GM12878 (cell line): ENCODE measurements around the gene CRTC3. TPM values are rescaled to one million over a fixed set of nuclear protein-coding genes. Genes with fewer than 3 reads are reported as not detected.

Experiments used
- CBX3 ChIP-seq: fragments of 200-600 bp; sonication (generic); IDR thresholded peaks from 2 replicates; pipeline ENCODE4 v1.6.1; 2016; ENCODE audit warnings: low read depth, borderline replicate concordance
- IRF4 ChIP-seq: IDR thresholded peaks from 2 replicates; pipeline ENCODE4 v1.6.1; 2011; ENCODE audit warnings: low read depth, low read length
- JUNB ChIP-seq: IDR thresholded peaks from 2 replicates; pipeline ENCODE4 v1.6.1; 2016; ENCODE audit warnings: antibody characterized with exemption, mild to moderate bottlenecking
- JUND ChIP-seq: IDR thresholded peaks from 2 replicates; pipeline ENCODE4 v1.6.1; 2012; ENCODE audit warnings: low read depth, mild to moderate bottlenecking, low read length, improper control_type of control experiment, moderate library complexity
- MEF2A ChIP-seq: IDR thresholded peaks from 2 replicates; pipeline ENCODE4 v1.6.1; 2011; ENCODE audit warnings: low read depth, mild to moderate bottlenecking, low read length, moderate library complexity; ENCODE audit not compliant: insufficient read depth
- MEF2B ChIP-seq: fragments of 450-650 bp; IDR thresholded peaks from 2 replicates; pipeline ENCODE4 v1.6.1; 2018; ENCODE audit warnings: mild to moderate bottlenecking, moderate library complexity; ENCODE audit not compliant: partially characterized antibody, poor library complexity, severe bottlenecking
- MYC ChIP-seq: IDR thresholded peaks from 2 replicates; pipeline ENCODE4 v1.6.1; 2011; ENCODE audit warnings: mild to moderate bottlenecking, low read length, moderate library complexity, inconsistent platforms; ENCODE audit not compliant: insufficient read depth, insufficient replicate concordance, insufficient read length, severe bottlenecking
- NFIC ChIP-seq: IDR thresholded peaks from 2 replicates; pipeline ENCODE4 v1.6.1; 2012; ENCODE audit warnings: low read depth, mild to moderate bottlenecking, inconsistent platforms, low read length, moderate library complexity
- NFYB ChIP-seq: IDR thresholded peaks from 2 replicates; pipeline ENCODE4 v1.6.1; 2011; ENCODE audit warnings: low read depth, mild to moderate bottlenecking, low read length, improper control_type of control experiment, moderate library complexity; ENCODE audit not compliant: insufficient read depth
- NR2C2 ChIP-seq: IDR thresholded peaks from 2 replicates; pipeline ENCODE4 v1.6.1; 2011; ENCODE audit warnings: borderline replicate concordance, low read depth; ENCODE audit not compliant: control insufficient read depth, insufficient read length
- polyA plus RNA-seq, 11 experiments: library from polyadenylated mRNA; depleted of rRNA in 4 of 11; unstranded in 6 of 11; stranded (reverse) in 5 of 11; fragments of >200 nt; fragmentation: Nextera tagmentation in 4 of 11; fragmentation: Illumina TruSeq in 1 of 11; extraction: Ambion mirVana in 4 of 11; extraction: Trizol in 1 of 11; gene quantifications; 1 replicate in 1 of 11; 2 replicates in 10 of 11; pipeline versions ENCODE4 v1.2.1 to v1.2.3, GENCODE V29; 2011 to 2016; ENCODE audit warnings: inconsistent platforms in 2 of 11, missing spikeins in 2 of 11, low read depth in 1 of 11
- total RNA-seq, 4 experiments: library from RNA; depleted of rRNA in 3 of 4; stranded (reverse); fragments of >200 nt in 3 of 4; fragmentation: Illumina TruSeq in 1 of 4; extraction: Trizol in 1 of 4; gene quantifications; 2 replicates each; pipeline versions ENCODE4 v1.2.1 to v1.2.3, GENCODE V29; 2013 to 2021
- TF ChIP-seq, protein P1 (sequence below): IDR thresholded peaks from 2 replicates; pipeline ENCODE4 v1.6.1; 2012; ENCODE audit warnings: low read length, inconsistent platforms
- TF ChIP-seq, protein P2 (sequence below): fragments of 450-650 bp; formaldehyde crosslinking; IDR thresholded peaks from 2 replicates; pipeline ENCODE4 v1.5.0; 2022; ENCODE audit warnings: mild to moderate bottlenecking, missing genetic modification characterization
- TF ChIP-seq, protein P3 (sequence below): IDR thresholded peaks from 2 replicates; pipeline ENCODE4 v1.6.1; 2012; ENCODE audit warnings: low read depth, low read length, improper control_type of control experiment
- TF ChIP-seq, protein P4 (sequence below): fragments of 450-650 bp; IDR thresholded peaks from 2 replicates; pipeline ENCODE4 v1.6.1; 2017; ENCODE audit warnings: low read depth, mild to moderate bottlenecking, moderate library complexity
- TF ChIP-seq, protein P5 (sequence below), 3 experiments: IDR thresholded peaks in 2 of 3; conservative IDR thresholded peaks in 1 of 3; 2 replicates each; pipeline ENCODE4 v1.5.1; 2011; ENCODE audit warnings: low read depth in 3 of 3, low read length in 3 of 3, mild to moderate bottlenecking in 3 of 3, control low read depth in 2 of 3, moderate library complexity in 2 of 3, inconsistent platforms in 1 of 3, mixed read lengths in 1 of 3; ENCODE audit not compliant: control insufficient read depth in 2 of 3, insufficient read depth in 1 of 3; ENCODE audit errors: extremely low read depth in 1 of 3
- TF ChIP-seq, protein P6 (sequence below): fragments of 450-650 bp; IDR thresholded peaks from 2 replicates; pipeline ENCODE4 v1.6.1; 2018; ENCODE audit warnings: mild to moderate bottlenecking, low read depth, moderate library complexity; ENCODE audit not compliant: partially characterized antibody

The CRTC3 gene
- total and polyA plus RNA-seq, 10 of the 15 experiments (the other 5 are each of a cell fraction or from before 2014, with no cell fraction given) = 3.5 to 36.9 (median 18.9) TPM

DNA sequence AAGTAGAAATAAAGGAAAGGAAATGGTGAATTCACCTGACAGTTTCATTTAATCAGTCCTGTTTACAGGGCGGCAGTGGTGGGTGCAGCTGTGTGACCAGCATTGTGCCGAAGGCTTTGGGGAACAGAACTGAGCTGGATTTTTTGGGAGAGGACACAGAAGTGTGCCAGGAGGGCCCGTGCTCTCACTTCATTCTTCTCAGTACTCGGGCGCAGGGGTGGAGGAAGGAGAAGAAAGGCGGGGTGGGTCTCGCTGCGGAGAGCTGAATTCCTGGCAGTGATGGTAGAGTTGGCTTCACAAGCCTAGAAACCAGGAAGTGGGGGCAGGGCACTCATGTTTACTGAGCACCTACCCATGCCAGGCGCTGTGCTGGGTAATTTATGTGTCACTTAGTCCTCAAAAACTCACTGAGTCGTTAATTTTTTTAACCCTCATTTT, 64.6 kb downstream of the CRTC3 start (continued):
- TF ChIP-seq, protein P1, sequence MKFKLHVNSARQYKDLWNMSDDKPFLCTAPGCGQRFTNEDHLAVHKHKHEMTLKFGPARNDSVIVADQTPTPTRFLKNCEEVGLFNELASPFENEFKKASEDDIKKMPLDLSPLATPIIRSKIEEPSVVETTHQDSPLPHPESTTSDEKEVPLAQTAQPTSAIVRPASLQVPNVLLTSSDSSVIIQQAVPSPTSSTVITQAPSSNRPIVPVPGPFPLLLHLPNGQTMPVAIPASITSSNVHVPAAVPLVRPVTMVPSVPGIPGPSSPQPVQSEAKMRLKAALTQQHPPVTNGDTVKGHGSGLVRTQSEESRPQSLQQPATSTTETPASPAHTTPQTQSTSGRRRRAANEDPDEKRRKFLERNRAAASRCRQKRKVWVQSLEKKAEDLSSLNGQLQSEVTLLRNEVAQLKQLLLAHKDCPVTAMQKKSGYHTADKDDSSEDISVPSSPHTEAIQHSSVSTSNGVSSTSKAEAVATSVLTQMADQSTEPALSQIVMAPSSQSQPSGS = 0 out of 2 replicates have a peak, but pooled peaks have one; percentile 24
- TF ChIP-seq IRF4 (no peak), JUND (no peak), CBX3 (no peak), MYC (no peak), NR2C2 (no peak), NFYB (no peak), MEF2A (no peak), NFIC (peak; percentile 50; the same call in 1 of the 2 replicates), MEF2B (no peak), JUNB (no peak)
- TF ChIP-seq, protein P2, sequence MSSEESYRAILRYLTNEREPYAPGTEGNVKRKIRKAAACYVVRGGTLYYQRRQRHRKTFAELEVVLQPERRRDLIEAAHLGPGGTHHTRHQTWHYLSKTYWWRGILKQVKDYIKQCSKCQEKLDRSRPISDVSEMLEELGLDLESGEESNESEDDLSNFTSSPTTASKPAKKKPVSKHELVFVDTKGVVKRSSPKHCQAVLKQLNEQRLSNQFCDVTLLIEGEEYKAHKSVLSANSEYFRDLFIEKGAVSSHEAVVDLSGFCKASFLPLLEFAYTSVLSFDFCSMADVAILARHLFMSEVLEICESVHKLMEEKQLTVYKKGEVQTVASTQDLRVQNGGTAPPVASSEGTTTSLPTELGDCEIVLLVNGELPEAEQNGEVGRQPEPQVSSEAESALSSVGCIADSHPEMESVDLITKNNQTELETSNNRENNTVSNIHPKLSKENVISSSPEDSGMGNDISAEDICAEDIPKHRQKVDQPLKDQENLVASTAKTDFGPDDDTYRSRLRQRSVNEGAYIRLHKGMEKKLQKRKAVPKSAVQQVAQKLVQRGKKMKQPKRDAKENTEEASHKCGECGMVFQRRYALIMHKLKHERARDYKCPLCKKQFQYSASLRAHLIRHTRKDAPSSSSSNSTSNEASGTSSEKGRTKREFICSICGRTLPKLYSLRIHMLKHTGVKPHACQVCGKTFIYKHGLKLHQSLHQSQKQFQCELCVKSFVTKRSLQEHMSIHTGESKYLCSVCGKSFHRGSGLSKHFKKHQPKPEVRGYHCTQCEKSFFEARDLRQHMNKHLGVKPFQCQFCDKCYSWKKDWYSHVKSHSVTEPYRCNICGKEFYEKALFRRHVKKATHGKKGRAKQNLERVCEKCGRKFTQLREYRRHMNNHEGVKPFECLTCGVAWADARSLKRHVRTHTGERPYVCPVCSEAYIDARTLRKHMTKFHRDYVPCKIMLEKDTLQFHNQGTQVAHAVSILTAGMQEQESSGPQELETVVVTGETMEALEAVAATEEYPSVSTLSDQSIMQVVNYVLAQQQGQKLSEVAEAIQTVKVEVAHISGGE = no peak
- TF ChIP-seq, protein P3, sequence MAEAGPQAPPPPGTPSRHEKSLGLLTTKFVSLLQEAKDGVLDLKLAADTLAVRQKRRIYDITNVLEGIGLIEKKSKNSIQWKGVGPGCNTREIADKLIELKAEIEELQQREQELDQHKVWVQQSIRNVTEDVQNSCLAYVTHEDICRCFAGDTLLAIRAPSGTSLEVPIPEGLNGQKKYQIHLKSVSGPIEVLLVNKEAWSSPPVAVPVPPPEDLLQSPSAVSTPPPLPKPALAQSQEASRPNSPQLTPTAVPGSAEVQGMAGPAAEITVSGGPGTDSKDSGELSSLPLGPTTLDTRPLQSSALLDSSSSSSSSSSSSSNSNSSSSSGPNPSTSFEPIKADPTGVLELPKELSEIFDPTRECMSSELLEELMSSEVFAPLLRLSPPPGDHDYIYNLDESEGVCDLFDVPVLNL = no peak
- TF ChIP-seq, protein P4, sequence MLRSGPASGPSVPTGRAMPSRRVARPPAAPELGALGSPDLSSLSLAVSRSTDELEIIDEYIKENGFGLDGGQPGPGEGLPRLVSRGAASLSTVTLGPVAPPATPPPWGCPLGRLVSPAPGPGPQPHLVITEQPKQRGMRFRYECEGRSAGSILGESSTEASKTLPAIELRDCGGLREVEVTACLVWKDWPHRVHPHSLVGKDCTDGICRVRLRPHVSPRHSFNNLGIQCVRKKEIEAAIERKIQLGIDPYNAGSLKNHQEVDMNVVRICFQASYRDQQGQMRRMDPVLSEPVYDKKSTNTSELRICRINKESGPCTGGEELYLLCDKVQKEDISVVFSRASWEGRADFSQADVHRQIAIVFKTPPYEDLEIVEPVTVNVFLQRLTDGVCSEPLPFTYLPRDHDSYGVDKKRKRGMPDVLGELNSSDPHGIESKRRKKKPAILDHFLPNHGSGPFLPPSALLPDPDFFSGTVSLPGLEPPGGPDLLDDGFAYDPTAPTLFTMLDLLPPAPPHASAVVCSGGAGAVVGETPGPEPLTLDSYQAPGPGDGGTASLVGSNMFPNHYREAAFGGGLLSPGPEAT = no peak
- TF ChIP-seq, protein P5, sequence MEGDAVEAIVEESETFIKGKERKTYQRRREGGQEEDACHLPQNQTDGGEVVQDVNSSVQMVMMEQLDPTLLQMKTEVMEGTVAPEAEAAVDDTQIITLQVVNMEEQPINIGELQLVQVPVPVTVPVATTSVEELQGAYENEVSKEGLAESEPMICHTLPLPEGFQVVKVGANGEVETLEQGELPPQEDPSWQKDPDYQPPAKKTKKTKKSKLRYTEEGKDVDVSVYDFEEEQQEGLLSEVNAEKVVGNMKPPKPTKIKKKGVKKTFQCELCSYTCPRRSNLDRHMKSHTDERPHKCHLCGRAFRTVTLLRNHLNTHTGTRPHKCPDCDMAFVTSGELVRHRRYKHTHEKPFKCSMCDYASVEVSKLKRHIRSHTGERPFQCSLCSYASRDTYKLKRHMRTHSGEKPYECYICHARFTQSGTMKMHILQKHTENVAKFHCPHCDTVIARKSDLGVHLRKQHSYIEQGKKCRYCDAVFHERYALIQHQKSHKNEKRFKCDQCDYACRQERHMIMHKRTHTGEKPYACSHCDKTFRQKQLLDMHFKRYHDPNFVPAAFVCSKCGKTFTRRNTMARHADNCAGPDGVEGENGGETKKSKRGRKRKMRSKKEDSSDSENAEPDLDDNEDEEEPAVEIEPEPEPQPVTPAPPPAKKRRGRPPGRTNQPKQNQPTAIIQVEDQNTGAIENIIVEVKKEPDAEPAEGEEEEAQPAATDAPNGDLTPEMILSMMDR (IDR thresholded peaks at IDR 0.05 in 2 of 3, conservative IDR thresholded peaks at IDR 0.05 in 1 of 3; ENCODE audit: control insufficient read depth in 2 of 3, extremely low read depth in 1 of 3, insufficient read depth in 1 of 3, low read depth in 3 of 3, low read length in 3 of 3) = no peak
- TF ChIP-seq, protein P6, sequence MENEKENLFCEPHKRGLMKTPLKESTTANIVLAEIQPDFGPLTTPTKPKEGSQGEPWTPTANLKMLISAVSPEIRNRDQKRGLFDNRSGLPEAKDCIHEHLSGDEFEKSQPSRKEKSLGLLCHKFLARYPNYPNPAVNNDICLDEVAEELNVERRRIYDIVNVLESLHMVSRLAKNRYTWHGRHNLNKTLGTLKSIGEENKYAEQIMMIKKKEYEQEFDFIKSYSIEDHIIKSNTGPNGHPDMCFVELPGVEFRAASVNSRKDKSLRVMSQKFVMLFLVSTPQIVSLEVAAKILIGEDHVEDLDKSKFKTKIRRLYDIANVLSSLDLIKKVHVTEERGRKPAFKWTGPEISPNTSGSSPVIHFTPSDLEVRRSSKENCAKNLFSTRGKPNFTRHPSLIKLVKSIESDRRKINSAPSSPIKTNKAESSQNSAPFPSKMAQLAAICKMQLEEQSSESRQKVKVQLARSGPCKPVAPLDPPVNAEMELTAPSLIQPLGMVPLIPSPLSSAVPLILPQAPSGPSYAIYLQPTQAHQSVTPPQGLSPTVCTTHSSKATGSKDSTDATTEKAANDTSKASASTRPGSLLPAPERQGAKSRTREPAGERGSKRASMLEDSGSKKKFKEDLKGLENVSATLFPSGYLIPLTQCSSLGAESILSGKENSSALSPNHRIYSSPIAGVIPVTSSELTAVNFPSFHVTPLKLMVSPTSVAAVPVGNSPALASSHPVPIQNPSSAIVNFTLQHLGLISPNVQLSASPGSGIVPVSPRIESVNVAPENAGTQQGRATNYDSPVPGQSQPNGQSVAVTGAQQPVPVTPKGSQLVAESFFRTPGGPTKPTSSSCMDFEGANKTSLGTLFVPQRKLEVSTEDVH = no peak
